Measurements from ENCODE around the gene JMJD8.

JMJD8 gene

GRCh38 chr16:658679-659571 lies 25.2 kb downstream of the JMJD8 start:
- DNase-seq = no peak

- DNase-seq = no peak
Measured at GRCh38 chr16:657487-657886, 26.6 kb downstream of the JMJD8 start.

GRCh38 chr16:654034-654433 lies 30.1 kb downstream of the JMJD8 start:
- DNase-seq = no peak

GRCh38 chr16:652454-653305 lies 31.5 kb downstream of the JMJD8 start:
- no peak for DNase-seq

GRCh38 chr16:651844-652243 lies 32.3 kb downstream of the JMJD8 start:
- no peak for DNase-seq

GRCh38 chr16:649631-650030 lies 34.5 kb downstream of the JMJD8 start:
- DNase-seq = no peak

- DNase-seq = peak; percentile 91 to 92
Measured at GRCh38 chr16:648781-649589, 35.1 kb downstream of the JMJD8 start, which contains the start of gene WDR90. Gene WDR90, plus strand, starts transcription at chr16:649365. Its CDS starts 52 bp downstream, at chr16:649417.

GRCh38 chr16:648071-648780 lies 35.9 kb downstream of the JMJD8 start:
- peak in 1 of 2 donors; percentile 34 for DNase-seq

- DNase-seq = no peak
Measured at GRCh38 chr16:647173-647902, 36.8 kb downstream of the JMJD8 start.

GRCh38 chr16:646679-647172 lies 37.4 kb downstream of the JMJD8 start:
- no peak for DNase-seq

GRCh38 chr16:645852-646678 lies 38.1 kb downstream of the JMJD8 start:
- no peak for DNase-seq

GRCh38 chr16:644556-644955 lies 39.6 kb downstream of the JMJD8 start:
- DNase-seq = no peak

- no peak for DNase-seq
Measured at GRCh38 chr16:643050-643368, 41.1 kb downstream of the JMJD8 start.

- peak in 1 of 2 donors; percentile 31 for DNase-seq
Measured at GRCh38 chr16:642189-643049, 41.7 kb downstream of the JMJD8 start.

- DNase-seq = peak; percentile 60 to 67
Measured at GRCh38 chr16:641326-642188, 42.6 kb downstream of the JMJD8 start, which contains the start of gene MCRIP2. Gene MCRIP2, plus strand, starts transcription at chr16:641828. Its CDS starts 164 bp downstream, at chr16:641992.

- no peak for DNase-seq
Measured at GRCh38 chr16:640614-641013, 43.5 kb downstream of the JMJD8 start.

GRCh38 chr16:638836-639235 lies 45.3 kb downstream of the JMJD8 start:
- no peak for DNase-seq

GRCh38 chr16:638034-638543 lies 46.0 kb downstream of the JMJD8 start:
- DNase-seq = no peak
